Measurements from ENCODE around the gene ATP5F1B.
"Not testable (repeated sequence)": the region's sequence is repeated elsewhere in the genome, so short reads cannot be mapped to it uniquely, and the experiment has no call there.

Gene ATP5F1B

DNA sequence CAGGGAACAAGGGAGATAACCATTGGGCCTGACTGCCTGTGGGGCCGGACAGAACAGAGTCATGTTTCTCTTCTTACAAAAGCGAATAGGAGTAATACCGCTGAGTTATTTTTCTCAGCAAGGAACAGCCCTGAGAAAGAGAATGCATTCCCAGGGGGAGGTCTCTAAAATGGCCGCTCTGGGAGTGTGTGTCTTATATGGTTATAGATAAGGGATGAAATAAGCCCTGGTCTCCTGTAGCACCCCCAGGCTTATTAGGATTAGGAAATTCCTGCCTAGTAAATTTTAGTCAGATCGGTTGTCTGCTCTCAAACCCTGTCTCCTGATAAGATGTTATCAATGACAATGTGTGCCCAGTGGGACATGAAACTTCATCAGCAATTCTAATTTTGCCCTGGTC is 8.0 kb upstream of the ATP5F1B start:
- in situ Hi-C loops (cut with HindIII; ENCODE audit: low sequenced_read_pairs): not testable (repeated sequence)

DNA sequence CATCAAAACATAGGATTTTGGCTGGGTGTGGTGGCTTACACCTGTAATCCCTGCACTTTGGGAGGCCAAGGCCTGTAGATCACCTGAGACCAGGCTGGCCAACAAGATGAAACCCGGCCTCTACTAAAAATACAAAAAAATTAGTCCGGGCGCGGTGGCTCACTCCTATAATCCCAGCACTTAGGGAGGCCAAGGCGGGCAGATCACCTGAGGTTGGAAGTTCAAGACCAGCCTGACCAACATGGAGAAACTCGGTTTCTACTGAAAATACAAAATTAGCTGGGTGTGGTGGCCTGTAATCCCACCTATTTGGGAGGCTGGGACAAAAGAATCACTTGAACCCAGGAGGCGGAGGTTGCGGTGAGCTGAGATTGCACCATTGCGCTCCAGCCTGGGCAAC is 2.2 kb upstream of the ATP5F1B start:
- in situ Hi-C loops (cut with HindIII; ENCODE audit: low sequenced_read_pairs): not testable (repeated sequence)

DNA sequence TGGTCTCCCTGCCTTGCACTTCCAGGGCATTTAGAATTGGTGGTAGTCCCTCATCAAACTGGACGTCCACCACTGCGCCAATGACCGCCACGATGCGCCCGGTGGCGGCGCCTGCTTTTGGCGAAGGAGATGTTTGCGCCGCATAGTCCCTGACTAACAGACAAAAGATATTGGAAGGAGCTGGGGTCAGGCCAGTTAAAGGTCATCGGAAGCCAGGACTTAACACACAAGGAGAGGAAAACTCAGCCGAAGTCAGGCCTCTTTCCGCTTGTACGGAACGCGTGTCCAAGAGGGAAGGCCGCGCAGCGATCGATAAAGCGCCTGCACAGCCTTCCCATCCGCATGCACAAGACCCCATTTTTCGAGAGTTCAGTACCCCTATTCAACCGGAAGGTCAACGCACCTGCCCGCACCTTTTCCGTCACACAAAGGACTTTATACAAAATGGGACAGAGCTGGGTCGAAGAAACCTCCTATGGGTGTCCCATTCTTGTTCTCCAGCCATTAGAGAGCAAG is 525 bp downstream of the ATP5F1B start:
- in situ Hi-C loops (cut with HindIII; ENCODE audit: low sequenced_read_pairs): no loop called here

DNA sequence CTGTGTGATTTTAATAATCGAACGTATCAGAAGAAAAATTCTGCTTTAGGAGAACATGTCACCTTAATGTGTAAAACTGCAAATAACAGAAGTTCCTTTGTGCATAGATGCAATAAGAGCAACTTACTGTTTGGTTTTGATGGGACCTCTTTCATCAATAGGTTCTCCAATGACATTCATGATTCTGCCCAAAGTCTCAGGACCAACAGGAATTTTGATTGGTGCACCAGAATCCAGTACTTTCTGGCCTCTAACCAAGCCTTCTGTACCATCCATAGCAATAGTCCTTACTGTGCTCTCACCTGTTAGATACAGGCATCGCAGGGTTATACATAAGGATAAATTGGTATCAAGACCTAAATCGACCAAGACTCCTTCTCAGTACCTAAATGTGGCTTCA is 1.1 kb downstream of the ATP5F1B start:
- in situ Hi-C loops (cut with HindIII; ENCODE audit: low sequenced_read_pairs): no loop called here

DNA sequence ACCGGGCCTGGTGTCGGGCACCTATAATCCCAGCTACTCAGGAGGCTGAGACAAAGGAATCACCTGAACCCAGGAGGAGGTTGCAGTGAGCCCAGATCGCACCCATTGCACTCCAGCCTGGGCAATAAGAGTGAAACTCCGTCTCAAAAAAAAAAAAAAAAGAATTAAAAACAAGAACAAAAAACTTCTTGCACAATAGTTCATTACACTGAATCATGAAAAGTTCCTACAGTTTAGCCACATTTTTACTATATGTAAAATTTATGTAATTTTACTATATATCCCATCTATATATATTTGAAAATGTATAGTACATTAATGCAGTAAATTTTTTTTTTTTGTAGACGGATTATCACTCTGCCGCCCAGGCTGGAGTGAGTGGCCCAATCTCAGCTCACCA is 4.6 kb downstream of the ATP5F1B start:
- in situ Hi-C loops (cut with HindIII; ENCODE audit: low sequenced_read_pairs): no loop called here

DNA sequence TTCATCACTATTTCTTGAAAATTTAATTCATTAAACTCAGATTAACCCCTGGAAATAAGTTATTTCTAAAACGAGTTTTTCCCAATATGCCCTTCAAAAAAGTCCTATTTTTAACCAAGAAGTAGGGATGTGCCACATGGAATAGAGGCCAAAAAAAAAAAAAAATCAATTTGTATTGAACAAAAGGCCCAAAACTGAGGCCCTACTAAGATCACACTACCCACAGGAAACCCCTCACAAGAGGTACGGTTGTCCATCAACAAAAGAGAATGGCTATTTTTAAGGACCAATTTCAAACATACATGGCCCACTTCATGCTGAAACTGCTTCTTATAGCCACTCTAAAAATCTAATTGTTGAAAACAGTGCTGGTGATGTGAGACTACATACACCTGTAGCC is 8.2 kb downstream of the ATP5F1B start:
- in situ Hi-C loops (cut with HindIII; ENCODE audit: low sequenced_read_pairs): no loop called here

DNA sequence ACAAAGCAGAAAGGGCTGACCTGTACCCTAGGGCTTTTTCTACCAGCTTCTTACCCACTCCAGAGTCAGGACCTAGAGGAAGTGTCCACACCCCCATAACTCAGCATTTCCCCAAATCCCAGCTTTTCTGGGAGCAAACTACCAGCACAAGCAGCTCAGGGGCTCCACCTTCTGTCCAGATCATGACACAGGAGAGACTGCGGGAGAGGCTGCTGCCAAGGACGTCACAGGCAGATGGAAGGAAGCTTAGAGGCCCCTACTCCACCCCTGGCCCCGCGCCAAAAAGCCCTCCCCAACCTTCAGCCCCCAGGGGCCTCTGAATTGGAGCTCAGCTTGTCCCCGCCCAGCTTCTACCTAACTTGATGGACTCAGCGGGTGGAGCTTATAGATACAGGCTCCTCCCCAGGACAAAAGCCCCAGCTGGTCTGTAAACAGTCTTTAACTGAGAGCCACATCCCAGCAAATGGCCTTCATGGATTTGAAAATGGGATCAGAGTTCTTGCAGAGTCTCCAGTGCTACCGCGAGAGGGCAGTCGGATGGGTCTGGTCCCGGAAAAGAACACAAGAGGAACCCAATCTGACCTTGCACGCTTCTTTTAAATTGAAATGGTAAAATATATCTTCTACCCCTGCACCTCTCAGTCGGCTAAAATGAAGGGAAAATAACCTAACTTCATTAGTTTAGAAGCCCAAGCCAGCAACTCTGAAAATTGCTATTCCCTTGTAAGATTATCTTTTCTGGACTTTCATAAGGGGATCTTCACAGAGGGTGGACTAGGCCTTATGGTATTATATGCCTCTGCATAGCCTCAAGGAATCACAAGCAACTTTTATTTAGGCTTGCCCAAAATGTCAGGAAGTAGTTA is 8.9 kb downstream of the ATP5F1B start:
- in situ Hi-C loops (cut with HindIII; ENCODE audit: low sequenced_read_pairs): no loop called here

DNA sequence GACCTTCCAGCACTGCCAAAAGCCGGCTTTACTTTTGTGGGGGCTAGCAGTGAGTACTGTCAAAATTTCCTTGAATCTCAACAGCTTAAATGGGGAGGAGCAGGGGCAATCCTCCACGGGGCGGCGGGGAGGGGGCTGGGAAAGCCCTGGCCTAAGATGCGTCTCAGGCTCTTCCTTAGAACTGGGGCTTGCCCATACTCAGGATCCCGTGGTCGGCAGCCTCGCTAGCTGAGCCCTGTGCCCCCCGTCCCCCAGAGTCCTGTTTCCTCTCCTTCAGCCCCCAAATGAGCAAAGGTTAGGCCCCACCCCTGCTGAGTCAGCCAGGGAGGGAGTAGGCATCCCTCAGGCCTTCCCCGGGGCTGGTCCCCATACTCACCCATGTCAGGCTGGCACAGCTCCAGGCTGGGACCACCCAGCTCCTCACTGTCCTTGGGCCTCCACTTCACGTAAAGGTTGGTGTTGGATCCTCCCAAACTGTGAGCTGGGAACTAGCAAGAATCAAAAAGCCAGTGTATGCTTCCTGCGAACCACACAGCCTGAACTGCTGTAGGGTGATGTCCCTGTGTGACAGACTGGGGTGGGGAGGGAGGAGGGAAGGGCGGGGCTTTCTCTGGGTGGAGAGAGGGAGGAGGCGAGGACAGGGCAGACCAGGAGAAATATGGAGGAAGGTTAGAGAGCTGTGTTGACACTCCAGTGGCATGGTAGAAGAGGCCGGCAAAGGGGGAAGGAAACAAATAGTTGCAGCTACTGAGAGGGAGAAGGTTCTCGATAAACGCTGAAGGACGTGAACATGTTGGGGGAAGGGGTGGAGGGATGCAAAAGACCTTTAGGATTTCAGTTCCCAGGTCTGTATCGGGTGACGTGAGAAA is 9.7 kb downstream of the ATP5F1B start:
- in situ Hi-C loops (cut with HindIII; ENCODE audit: low sequenced_read_pairs): no loop called here

DNA sequence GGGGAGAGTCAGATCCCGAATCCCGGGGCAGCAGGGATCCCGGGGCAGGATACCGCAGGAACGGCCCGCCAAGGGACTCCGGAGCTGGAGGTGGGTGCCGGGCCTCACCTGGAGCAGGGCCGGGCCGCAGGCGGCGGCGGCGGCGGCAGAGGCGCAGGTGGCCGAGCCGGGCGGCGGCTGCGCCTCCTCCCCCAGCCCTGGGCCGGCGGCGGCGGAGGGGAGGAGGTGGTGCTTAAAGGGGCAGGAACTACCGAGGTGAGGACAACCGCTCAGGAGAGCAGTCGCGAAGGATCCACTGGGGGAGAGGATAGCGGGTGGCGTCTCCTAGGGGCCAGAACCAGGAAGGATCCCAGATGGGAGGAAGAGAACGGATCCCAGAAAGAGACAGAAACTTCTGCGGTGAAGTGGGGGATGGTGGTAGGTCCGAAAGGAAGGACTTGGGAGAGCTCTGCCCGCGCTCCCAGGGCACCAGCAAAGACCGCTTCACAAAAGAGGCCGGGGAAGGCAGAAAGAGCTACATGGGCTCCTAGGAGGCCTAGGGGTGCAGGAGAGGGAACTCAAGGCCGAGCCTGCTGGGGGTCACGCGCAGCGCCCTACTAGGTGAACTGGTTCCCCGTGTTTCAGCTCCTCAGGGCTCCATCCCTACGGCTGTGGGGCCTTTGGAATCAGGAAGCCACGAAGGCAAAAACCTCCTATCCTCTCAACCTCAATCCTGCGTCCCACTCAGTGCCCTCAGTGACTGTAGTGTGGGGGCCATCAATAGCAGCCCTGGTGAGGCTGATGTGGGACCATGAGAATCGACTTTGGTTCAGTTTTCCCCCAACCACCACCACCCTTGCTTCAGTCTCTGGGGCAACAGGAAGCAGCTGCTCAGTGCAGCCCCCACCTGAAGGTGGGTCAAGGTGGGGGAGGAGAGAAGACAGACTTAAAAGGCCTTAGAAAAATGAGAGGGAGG is 10.7 kb downstream of the ATP5F1B start:
- in situ Hi-C loops (cut with HindIII; ENCODE audit: low sequenced_read_pairs): no loop called here

DNA sequence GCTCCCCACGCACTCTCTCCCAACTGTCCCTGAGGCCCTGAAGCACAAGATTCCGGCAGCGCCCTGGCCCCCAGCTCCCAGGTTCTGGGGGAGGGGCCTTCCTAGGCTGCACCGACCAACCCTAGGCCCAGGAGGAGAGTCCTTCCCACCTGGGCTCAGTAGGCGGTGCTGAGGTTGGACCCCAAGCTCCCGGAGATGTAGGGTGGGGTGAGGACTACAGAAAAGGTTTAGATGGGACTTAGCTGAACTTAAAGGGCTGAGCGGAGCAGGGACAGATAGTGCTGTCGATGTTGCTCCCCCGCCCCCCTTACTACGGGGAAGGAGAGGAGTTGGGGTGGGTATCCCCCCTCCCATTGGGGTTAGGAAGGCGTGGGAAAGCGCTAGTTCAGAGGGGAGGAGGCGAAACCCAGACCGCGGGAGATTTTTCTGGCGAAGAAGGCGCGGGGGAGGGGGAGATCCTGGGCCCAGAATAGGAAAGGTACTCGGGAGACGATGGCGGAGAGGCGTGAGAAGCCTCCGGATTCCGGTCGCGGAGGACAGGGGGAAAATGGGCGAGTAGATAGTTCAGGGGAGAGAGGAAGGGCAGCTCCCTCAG is 11.4 kb downstream of the ATP5F1B start:
- in situ Hi-C loops (cut with HindIII; ENCODE audit: low sequenced_read_pairs): no loop called here

DNA sequence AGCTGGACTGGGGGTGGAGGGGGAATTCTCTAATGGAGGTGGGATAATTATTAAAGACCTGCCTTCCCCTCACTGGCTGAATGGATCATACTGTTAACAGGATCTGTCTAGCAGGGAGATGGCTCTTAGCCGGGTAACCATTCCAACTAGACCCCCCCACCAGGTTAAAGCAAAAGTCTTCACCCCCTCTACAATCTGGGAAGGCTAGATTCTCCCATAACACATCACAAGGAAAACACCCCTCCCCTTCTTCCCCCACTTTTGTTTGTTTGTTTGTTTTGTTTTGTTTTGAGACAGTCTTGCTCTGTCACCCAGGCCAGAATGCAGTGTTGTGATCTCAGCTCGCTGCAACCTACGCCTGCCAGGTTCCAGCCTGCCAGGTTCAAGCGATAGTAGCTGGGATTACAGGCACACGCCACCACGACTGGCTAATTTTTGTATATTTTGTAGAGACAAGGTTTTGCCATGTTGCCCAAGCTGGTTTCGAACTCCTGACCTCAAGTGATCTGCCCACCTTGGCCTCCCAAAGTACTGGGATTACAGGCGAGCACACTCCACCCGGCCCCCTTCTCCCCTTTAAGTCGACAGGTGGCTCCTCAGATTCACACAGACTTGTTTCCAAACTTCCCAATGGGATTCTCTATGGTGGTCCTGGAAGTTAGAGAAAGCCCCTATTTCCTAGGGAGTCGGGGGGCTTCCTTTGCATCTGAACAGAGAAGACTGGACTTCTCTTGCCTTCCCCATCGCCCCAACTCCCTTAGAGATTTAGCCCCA is 12.1 kb downstream of the ATP5F1B start:
- in situ Hi-C loops (cut with HindIII; ENCODE audit: low sequenced_read_pairs): no loop called here

DNA sequence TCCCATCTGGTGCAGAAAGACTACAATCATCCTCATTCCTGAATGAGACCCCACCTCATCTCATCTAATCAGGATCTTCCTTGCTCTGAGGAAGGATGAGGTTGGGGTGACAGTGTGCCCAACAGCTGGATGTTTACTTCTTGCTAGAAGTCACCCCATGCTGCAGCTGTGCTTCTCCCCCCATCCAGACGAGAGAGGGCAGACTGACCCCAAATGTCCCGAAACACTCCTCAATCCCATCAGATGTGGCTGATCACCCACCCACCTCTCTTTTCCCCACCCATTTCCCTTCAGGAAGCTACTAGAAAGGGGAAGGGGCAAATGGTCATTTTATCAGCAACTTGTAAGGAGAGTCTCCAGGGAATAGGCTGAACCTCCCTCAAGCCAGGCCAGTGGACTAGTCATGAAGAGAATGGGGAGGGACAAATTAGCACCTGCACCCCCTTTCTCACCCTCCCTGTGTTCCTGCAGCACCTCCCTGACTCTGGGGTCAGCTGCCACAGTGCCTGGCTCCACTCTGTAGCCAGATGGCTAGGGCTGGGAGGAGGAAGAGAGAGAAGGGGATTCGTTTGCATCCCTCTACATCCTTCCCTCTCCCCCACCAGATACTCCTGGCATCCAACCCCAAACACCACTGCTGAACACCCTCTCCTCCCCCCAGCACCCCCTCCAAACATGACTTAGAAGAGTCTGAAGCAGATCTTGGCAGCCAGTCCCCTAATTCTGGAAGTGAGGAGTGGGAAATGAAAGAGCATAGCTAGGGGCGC is 12.9 kb downstream of the ATP5F1B start:
- in situ Hi-C loops (cut with HindIII; ENCODE audit: low sequenced_read_pairs): no loop called here

DNA sequence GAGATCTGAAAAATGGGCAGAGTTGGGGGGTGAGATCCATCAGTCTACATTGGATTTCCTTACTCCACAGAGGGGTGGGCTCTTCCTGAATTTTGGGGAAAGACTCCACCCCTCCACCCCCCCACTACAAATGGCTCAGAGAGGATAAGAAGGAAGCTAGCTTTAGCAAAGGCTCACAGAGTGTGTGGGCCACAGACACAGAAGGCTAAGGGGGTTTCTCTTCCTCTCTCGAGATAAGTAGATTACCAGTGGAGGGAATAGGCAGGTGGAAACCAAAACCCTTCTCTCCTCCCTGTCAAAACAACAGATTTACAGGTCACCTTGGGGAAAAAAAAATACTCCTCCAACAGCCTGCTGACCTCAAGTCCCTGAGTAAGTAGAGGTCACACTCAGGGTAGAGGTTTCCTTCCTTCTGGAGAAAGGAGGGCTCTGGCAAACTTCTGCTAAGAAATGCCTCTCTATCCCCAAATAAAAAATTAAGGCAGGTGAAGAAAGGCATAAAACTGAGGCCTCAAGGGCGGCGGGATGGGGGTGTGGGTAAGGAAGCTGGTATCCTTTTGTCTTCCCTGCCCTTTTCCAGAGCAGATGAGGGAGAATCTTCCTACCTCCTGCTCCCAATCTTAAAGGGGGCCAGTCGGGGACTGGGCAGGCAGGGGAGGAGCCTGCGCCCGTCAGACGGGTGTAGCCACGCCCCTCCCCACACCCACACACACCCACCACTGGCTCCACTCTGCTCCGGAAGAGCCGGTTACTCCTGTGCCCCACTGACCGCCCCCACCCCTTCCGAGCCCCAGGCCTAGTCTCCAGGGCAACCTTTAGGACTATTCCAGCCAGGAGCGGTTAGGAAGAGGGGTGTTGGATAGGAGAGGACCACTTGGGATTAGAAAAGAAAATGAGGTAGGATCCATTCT is 13.7 kb downstream of the ATP5F1B start:
- in situ Hi-C loops (cut with HindIII; ENCODE audit: low sequenced_read_pairs): no loop called here

DNA sequence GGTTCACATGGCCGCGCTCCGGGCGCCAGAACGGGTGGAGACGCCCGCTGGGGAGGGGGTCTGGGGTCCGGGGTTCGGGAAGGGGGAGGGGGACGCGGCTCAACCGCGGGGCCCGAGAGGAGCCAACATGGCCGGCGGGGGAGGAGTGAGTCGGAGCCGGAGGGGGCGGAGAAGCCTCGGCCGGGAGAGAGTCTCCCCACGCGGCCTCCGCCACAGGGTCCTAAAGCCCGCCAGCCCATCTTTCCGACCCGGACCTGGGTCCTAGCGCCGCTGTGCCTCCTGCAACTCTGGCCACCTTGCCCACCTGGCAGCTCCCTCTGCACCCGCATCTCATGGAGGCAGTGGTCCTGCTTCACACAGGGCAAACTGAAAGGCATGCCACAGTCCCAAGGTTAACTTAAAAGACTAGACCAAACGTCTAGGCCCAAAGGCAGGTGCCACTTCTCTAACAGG is 15.6 kb downstream of the ATP5F1B start, which contains the start of gene BAZ2A:
Gene BAZ2A, minus strand, starts transcription at position 147 of the 453 bp plus-strand sequence. CDS start 12,796 bp downstream, outside the sequence.
- in situ Hi-C loops (cut with HindIII; ENCODE audit: low sequenced_read_pairs): no loop called here

DNA sequence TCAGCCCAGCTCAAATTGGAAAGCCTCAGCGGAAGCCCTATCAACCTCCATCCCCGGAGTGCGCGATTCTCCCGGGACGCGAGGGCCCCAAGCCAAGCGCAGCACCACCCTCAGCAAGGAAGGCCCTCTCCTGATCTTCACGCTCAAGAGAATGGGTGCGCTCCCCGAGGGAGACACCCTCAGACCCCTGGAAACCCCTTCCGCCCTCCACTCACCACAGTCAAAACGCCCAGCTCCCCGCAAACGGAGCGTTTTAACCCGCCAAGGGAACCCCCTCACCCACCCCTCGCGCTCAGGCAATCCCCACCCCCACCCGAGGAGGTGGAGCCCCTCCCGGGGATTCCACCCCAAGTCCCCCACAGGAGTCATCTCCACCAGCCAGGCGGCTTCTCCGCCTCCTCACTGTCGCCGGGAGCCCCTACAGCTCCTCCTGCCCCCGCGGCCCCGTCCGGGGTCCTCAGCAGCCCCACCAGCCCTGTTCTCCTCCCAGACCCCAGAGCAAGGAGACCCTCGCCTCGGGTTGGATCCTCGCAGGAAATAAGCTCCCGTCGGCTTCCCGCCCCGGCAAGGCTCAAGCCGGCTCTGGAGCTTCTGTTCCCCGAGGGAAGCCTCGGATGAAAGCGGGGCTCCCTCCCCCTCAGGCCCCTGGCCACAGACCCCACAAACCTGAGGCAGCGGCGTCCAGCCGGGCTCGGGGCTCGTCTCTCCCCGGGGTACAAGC is 16.2 kb downstream of the ATP5F1B start:
- in situ Hi-C loops (cut with HindIII; ENCODE audit: low sequenced_read_pairs): no loop called here

DNA sequence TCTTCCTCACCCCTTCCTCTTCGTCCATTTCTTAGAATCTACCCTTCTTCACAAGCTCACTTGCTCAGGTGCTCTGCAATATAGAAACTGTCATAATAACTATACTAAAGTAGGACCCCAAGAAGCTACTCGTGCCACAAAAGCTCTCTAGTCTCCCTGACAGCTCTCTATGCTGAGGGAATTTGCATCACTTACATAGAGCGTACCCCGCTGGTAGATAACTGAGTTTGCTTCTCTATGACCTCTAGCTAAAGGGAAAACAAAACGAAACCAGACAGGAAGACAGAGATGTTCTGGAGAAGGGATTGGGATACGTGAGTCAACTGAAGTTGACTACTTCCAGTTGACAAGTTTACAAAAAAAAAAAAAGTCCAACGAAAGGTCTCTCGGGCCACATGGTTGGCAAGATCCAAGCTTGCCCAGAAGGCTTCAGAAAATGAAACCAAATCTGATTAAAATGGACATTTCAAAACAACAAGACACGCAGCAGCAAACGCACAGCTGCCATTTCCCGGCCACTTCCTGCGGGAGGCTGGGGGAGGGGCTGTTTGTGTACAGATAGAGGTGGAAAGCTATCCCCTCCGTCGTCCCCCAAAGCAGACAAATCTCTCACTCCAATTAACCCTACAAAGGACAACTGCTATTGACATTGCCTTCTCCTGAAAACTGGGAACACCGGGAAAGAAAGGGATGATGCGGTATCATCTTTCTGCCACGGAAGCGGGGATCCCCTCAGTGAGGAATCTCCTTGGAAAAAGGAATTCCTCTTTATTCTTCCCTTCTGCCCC is 16.9 kb downstream of the ATP5F1B start:
- in situ Hi-C loops (cut with HindIII; ENCODE audit: low sequenced_read_pairs): no loop called here

Data from DLD1 (cell line).